Keratinocyte (primary cell): ENCODE measurements around the gene RBMS3. TPM values are rescaled to one million over a fixed set of nuclear protein-coding genes. Genes with fewer than 3 reads are reported as not detected.

Experiments
- DNase-seq: peaks from one replicate; pipeline ENCODE4 v3.0.0-alpha.2; 2011; ENCODE audit warnings: low read depth, missing footprints, low spot score
- FAIRE-seq: peaks from 2 replicates; lab custom pipeline; 2011; peaks lifted over from hg19 to GRCh38; lab: Jason Lieb, UNC
- H2AFZ ChIP-seq: 2 replicates; pipeline ENCODE4 v1.6.0; 2012; ENCODE audit warnings: low read length, control low read depth, inconsistent platforms; ENCODE audit not compliant: control insufficient read depth
- H3K27ac ChIP-seq: 2 replicates; pipeline ENCODE4 v1.5.1; 2011; ENCODE audit warnings: low read length; ENCODE audit not compliant: control insufficient read depth, insufficient read depth
- H3K27me3 ChIP-seq: 3 replicates; pipeline ENCODE4 v1.6.0; 2011; ENCODE audit warnings: low read length; ENCODE audit not compliant: control insufficient read depth, insufficient read depth; ENCODE audit errors: extremely low read depth
- H3K36me3 ChIP-seq, 2 experiments: 2 replicates in 1 of 2; 3 replicates in 1 of 2; pipeline ENCODE4 v1.5.1; 2011; ENCODE audit warnings: low read length in 2 of 2, mild to moderate bottlenecking in 1 of 2; ENCODE audit not compliant: control insufficient read depth in 2 of 2, insufficient read depth in 2 of 2; ENCODE audit errors: extremely low read depth in 1 of 2
- H3K4me1 ChIP-seq: 3 replicates; pipeline ENCODE4 v1.5.1; 2011; ENCODE audit warnings: low read length; ENCODE audit not compliant: control insufficient read depth, insufficient read depth; ENCODE audit errors: extremely low read depth
- H3K4me2 ChIP-seq: 3 replicates; pipeline ENCODE4 v1.6.0; 2011; ENCODE audit warnings: low read depth, low read length; ENCODE audit not compliant: control insufficient read depth, insufficient read depth; ENCODE audit errors: extremely low read depth
- H3K4me3 ChIP-seq, 3 experiments: fragments of 200-600 bp in 1 of 3; sonication (generic) in 1 of 3; 2 replicates in 2 of 3; 3 replicates in 1 of 3; pipeline ENCODE4 v1.5.1; 2011 to 2016; ENCODE audit warnings: low read length in 3 of 3, mild to moderate bottlenecking in 3 of 3, control low read depth in 2 of 3, inconsistent platforms in 1 of 3, low read depth in 1 of 3, mixed read lengths in 1 of 3, mixed run types in 1 of 3, moderate library complexity in 1 of 3; ENCODE audit not compliant: control insufficient read depth in 2 of 3, insufficient read depth in 2 of 3; ENCODE audit errors: extremely low read depth in 1 of 3
- H3K79me2 ChIP-seq: 2 replicates; pipeline ENCODE4 v1.6.0; 2012; ENCODE audit warnings: low read length; ENCODE audit not compliant: control insufficient read depth, insufficient read depth
- H3K9ac ChIP-seq: 3 replicates; pipeline ENCODE4 v1.6.0; 2011; ENCODE audit warnings: low read length; ENCODE audit not compliant: control insufficient read depth, insufficient read depth; ENCODE audit errors: extremely low read depth
- H3K9me1 ChIP-seq: 3 replicates; pipeline ENCODE4 v1.6.0; 2011; ENCODE audit warnings: low read length; ENCODE audit not compliant: control insufficient read depth, insufficient read depth; ENCODE audit errors: extremely low read depth
- H3K9me3 ChIP-seq: 2 replicates; pipeline ENCODE4 v1.5.1; 2012; ENCODE audit warnings: low read depth, low read length; ENCODE audit not compliant: control insufficient read depth
- H4K20me1 ChIP-seq: 3 replicates; pipeline ENCODE4 v1.6.0; 2011; ENCODE audit warnings: low read length; ENCODE audit not compliant: control insufficient read depth, insufficient read depth; ENCODE audit errors: extremely low read depth
- EZH2 ChIP-seq: IDR thresholded peaks from one replicate; pipeline ENCODE4 v1.6.1; 2012; ENCODE audit warnings: inconsistent platforms, mild to moderate bottlenecking, low read length, moderate library complexity
- dilution Hi-C: fragments of 300-500 bp; cut with MboI; formaldehyde crosslinking; loops from one replicate; pipeline ENCODE4 v1.7.0; 2020; ENCODE audit warnings: low sequenced_read_pairs; ENCODE audit not compliant: extremely low pct_ligation_motif_present
- polyA plus RNA-seq, 5 experiments: library from polyadenylated mRNA; depleted of rRNA in 3 of 5; stranded (reverse) in 3 of 5; stranded (forward) in 1 of 5; unstranded in 1 of 5; fragments of >200 nt; gene quantifications; 1 replicate in 1 of 5; 2 replicates in 3 of 5; 3 replicates in 1 of 5; pipeline versions ENCODE4 v1.2.1 to v1.2.3, GENCODE V29; 2011 to 2012; ENCODE audit warnings: missing spikeins in 2 of 5, low read depth in 1 of 5, low replicate concordance in 1 of 5
- TF ChIP-seq, protein P1 (sequence below), 3 experiments: IDR thresholded peaks in 1 of 3; conservative IDR thresholded peaks in 1 of 3; optimal IDR thresholded peaks in 1 of 3; 2 replicates in 2 of 3; 3 replicates in 1 of 3; pipeline versions ENCODE3 to v1.5.1; 2011; ENCODE audit warnings: low read length in 3 of 3, mild to moderate bottlenecking in 3 of 3, moderate library complexity in 2 of 3, control low read depth in 1 of 3, inconsistent platforms in 1 of 3; ENCODE audit not compliant: insufficient read depth in 2 of 3; ENCODE audit errors: extremely low read depth in 1 of 3

The RBMS3 gene
- polyA plus RNA-seq, 1 donor (not counting 4 experiments of a cell fraction or from before 2014, with no cell fraction given), result 2.3 TPM

DNA sequence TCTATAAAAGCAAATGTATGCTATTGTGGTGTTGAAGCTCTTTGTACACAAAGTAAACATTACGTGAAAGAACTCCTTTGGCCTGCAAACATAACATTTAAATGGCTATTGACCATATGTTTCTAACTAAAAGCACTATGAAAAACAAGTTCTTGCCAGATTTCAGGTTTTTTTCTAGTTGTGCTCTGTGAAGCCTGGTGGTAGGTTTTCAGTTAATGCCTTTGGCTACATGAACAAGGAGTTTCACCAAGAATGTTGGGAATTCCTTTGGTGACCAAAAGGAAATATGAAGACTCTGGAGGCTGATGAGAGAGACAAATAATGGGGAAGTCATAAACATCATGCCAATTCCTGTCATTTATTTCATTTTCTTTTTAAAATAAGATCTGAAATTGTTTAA, 66.0 kb downstream of the RBMS3 start:
- no peaks in the 10 kb centered on the region for H4K20me1 ChIP-seq
- no peaks in the 10 kb centered on the region for H3K9me1 ChIP-seq
- TF ChIP-seq, protein P1, sequence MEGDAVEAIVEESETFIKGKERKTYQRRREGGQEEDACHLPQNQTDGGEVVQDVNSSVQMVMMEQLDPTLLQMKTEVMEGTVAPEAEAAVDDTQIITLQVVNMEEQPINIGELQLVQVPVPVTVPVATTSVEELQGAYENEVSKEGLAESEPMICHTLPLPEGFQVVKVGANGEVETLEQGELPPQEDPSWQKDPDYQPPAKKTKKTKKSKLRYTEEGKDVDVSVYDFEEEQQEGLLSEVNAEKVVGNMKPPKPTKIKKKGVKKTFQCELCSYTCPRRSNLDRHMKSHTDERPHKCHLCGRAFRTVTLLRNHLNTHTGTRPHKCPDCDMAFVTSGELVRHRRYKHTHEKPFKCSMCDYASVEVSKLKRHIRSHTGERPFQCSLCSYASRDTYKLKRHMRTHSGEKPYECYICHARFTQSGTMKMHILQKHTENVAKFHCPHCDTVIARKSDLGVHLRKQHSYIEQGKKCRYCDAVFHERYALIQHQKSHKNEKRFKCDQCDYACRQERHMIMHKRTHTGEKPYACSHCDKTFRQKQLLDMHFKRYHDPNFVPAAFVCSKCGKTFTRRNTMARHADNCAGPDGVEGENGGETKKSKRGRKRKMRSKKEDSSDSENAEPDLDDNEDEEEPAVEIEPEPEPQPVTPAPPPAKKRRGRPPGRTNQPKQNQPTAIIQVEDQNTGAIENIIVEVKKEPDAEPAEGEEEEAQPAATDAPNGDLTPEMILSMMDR (optimal IDR thresholded peaks at IDR 0.05 in 1 of 3, IDR thresholded peaks at IDR 0.05 in 1 of 3, conservative IDR thresholded peaks at IDR 0.05 in 1 of 3; ENCODE audit: extremely low read depth in 1 of 3, insufficient read depth in 2 of 3, low read length in 3 of 3), result no peak
- TF ChIP-seq EZH2, result no peak
- H3K27ac ChIP-seq, result no peak overlapping the region
- H3K9me3 ChIP-seq, result no peaks in the 10 kb centered on the region
- no peak overlapping the region for H3K4me3 ChIP-seq
- no peaks in the 10 kb centered on the region for H3K4me1 ChIP-seq
- dilution Hi-C loops, result no loop called here
- FAIRE-seq (no peak), DNase-seq (no peak)
- H3K36me3 ChIP-seq, result no peaks in the 10 kb centered on the region
- H2AFZ ChIP-seq, result no peak overlapping the region
- H3K4me2 ChIP-seq, result no peak overlapping the region
- no peak overlapping the region for H3K9ac ChIP-seq
- no peaks in the 10 kb centered on the region for H3K27me3 ChIP-seq
- no peaks in the 10 kb centered on the region for H3K79me2 ChIP-seq

DNA sequence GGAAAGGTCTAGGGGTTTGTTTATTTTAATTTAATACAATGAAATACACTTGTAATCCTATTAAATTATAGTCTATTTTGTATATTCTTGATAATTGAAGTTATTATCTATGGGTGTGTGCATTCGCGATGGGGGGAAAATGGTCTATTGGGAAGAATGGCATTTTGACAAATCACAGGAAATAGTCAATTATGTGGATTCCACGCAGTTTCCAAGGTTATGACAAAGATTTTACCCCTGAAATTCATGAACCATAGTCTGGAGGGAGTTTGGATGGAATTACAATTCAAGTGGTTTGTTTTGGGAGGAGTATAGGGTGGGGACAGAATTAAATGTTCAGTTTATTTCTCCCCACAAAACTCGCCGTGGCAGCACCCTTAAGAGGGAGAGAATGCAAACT, 66.5 kb downstream of the RBMS3 start:
- no peaks in the 10 kb centered on the region for H3K27me3 ChIP-seq
- no peaks in the 10 kb centered on the region for H3K4me1 ChIP-seq
- H3K9ac ChIP-seq, result no peak overlapping the region
- TF ChIP-seq EZH2, result no peak
- TF ChIP-seq, protein P1 (optimal IDR thresholded peaks at IDR 0.05 in 1 of 3, IDR thresholded peaks at IDR 0.05 in 1 of 3, conservative IDR thresholded peaks at IDR 0.05 in 1 of 3; ENCODE audit: extremely low read depth in 1 of 3, insufficient read depth in 2 of 3, low read length in 3 of 3), result no peak
- no peaks in the 10 kb centered on the region for H3K9me1 ChIP-seq
- no peaks in the 10 kb centered on the region for H4K20me1 ChIP-seq
- no peaks in the 10 kb centered on the region for H3K36me3 ChIP-seq
- no peak overlapping the region for H2AFZ ChIP-seq
- H3K9me3 ChIP-seq, result no peaks in the 10 kb centered on the region
- H3K4me3 ChIP-seq, result no peak overlapping the region
- no peak overlapping the region for H3K4me2 ChIP-seq
- H3K27ac ChIP-seq, result no peak overlapping the region
- no peaks in the 10 kb centered on the region for H3K79me2 ChIP-seq
- dilution Hi-C loops, result no loop called here
- FAIRE-seq, result no peak
- no peak for DNase-seq
